Erythroblast (primary cell): ENCODE results near the gene CTNNA3.

Experiments used
- GATA1 ChIP-seq: IDR thresholded peaks from 2 replicates; pipeline ENCODE4 v1.6.1; 2011; ENCODE audit warnings: low read depth, mild to moderate bottlenecking, control low read depth, low read length, moderate library complexity
- POLR2A ChIP-seq: IDR thresholded peaks from 2 replicates; pipeline ENCODE4 v1.6.1; 2011; ENCODE audit warnings: mild to moderate bottlenecking, low read length

DNA sequence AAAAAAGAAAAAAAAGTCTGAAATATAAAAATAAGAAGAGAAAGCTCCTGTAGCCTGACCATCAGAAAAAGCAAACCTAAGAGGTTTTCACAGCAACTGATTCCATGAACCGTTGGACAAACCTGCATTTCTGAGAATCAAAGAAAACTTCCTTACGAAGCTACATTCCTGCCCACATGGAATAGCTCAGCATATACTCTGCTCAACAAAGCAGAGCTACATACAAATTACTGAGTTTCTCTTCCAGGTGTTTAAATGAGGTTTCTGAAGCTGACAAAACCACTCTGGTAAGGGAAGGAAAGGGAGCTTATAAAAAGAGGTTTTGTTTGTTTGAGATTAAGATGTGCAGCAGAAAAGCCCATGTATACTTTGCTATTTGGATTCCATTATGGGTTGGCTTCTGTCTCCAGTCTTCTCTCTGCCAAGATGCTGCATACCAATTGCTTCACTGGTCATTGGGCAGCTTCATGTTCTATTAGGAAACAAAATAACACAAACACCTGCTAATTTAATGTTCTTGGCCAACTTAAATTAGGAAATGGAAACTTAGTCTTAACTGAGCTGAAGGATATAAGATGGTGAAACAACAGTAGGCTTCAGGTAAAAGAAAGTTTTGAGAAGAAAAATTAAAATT is 456.0 kb downstream of the CTNNA3 start:
- TF ChIP-seq POLR2A, result no peak
- no peak for TF ChIP-seq GATA1
